DOHH2 (cell line): ENCODE data around the gene NHSL2.

ENCODE experiments used
- H3F3A ChIP-seq: fragments of 200-600 bp; sonication (generic), shearing (Covaris generic); 2 replicates; pipeline ENCODE4 v1.6.0; 2016; ENCODE audit warnings: antibody characterized with exemption, mild to moderate bottlenecking; ENCODE audit not compliant: control insufficient read depth, insufficient read depth
- H3K27ac ChIP-seq: fragments of 200-600 bp; sonication (generic); 2 replicates; pipeline ENCODE4 v1.5.1; 2014; ENCODE audit warnings: low read depth, mild to moderate bottlenecking, low read length, moderate library complexity
- H3K27me3 ChIP-seq: fragments of 200-600 bp; sonication (generic); 2 replicates; pipeline ENCODE4 v1.6.1; 2014; ENCODE audit warnings: mild to moderate bottlenecking, low read length, mixed read lengths; ENCODE audit not compliant: control insufficient read depth
- H3K36me3 ChIP-seq: fragments of 200-600 bp; sonication (generic); 2 replicates; pipeline ENCODE4 v1.6.1; 2014; ENCODE audit warnings: mild to moderate bottlenecking, low read length, moderate library complexity, mixed read lengths; ENCODE audit not compliant: control insufficient read depth
- H3K4me1 ChIP-seq: fragments of 200-600 bp; sonication (generic); 2 replicates; pipeline ENCODE4 v1.6.1; 2014; ENCODE audit warnings: mild to moderate bottlenecking, low read length, mixed read lengths; ENCODE audit not compliant: control insufficient read depth
- H3K4me2 ChIP-seq: fragments of 200-600 bp; sonication (generic); 2 replicates; pipeline ENCODE4 v1.6.0; 2014; ENCODE audit warnings: mild to moderate bottlenecking, low read length, moderate library complexity
- H3K4me3 ChIP-seq: fragments of 200-600 bp; sonication (generic); 2 replicates; pipeline ENCODE4 v1.5.1; 2014; ENCODE audit warnings: mild to moderate bottlenecking, low read length, mixed read lengths
- H3K79me2 ChIP-seq: fragments of 200-600 bp; sonication (generic); 2 replicates; pipeline ENCODE4 v1.6.1; 2014; ENCODE audit warnings: mild to moderate bottlenecking, low read length, mixed read lengths; ENCODE audit not compliant: control insufficient read depth
- H3K9me2 ChIP-seq: fragments of 200-600 bp; sonication (generic); replicated peaks from 2 replicates; pipeline ENCODE4 v1.6.1; 2014; ENCODE audit warnings: mild to moderate bottlenecking, low read length, mixed read lengths; ENCODE audit not compliant: control insufficient read depth
- H3K9me3 ChIP-seq: fragments of 200-600 bp; sonication (generic); 2 replicates; pipeline ENCODE4 v1.6.1; 2014; ENCODE audit warnings: antibody characterized with exemption, low read length, mixed read lengths; ENCODE audit not compliant: control insufficient read depth, insufficient read depth
- H4K20me1 ChIP-seq: fragments of 200-600 bp; sonication (generic); 2 replicates; pipeline ENCODE4 v1.6.0; 2014; ENCODE audit warnings: low read depth, mild to moderate bottlenecking, antibody characterized with exemption, low read length, moderate library complexity; ENCODE audit not compliant: control insufficient read depth, insufficient read depth
- EZH2phosphoT487 ChIP-seq: fragments of 200-600 bp; sonication (generic); IDR thresholded peaks from 2 replicates; pipeline ENCODE4 v1.6.1; 2017; ENCODE audit warnings: borderline replicate concordance, mild to moderate bottlenecking, antibody characterized with exemption, low read length, moderate library complexity, mixed read lengths
- TF ChIP-seq, protein P1 (sequence below): fragments of 200-600 bp; sonication (generic); IDR thresholded peaks from one replicate; pipeline ENCODE4 v1.5.1; 2014; ENCODE audit warnings: antibody characterized with exemption, mild to moderate bottlenecking, low read depth, low read length; ENCODE audit not compliant: poor library complexity, severe bottlenecking

NHSL2 gene

DNA sequence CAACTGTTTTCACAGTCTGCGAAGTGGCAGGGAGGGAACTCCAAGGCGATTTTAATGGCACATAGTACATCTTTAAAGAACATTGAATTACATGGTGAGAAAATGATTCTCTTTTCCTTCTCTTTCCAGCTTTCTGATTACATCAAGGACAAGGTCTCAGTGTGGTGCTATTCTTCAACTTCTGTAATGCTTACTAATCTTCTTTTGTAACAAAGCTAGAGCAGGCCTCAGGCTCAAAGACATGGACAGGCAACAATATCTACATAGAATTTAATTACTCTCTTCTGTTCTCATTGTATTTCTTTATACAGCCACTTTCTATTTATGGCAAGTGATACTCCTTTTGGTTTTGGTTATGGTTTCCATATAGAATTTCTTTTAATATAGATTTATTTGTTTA is 172.6 kb downstream of the NHSL2 start:
- Histone ChIP-seq H3K79me2 (no peaks in the 10 kb centered on the region), H3K36me3 (no peaks in the 10 kb centered on the region), H3K4me2 (no peak overlapping the region), H3K4me1 (no peaks in the 10 kb centered on the region), H3K4me3 (no peak overlapping the region), H3K9me3 (no peaks in the 10 kb centered on the region), H3K27me3 (no peaks in the 10 kb centered on the region), H3F3A (no peaks in the 10 kb centered on the region), H3K27ac (no peak overlapping the region), H4K20me1 (no peaks in the 10 kb centered on the region), H3K9me2 (no peaks in the 10 kb centered on the region)
- TF ChIP-seq EZH2phosphoT487, result no peak
- TF ChIP-seq, protein P1, sequence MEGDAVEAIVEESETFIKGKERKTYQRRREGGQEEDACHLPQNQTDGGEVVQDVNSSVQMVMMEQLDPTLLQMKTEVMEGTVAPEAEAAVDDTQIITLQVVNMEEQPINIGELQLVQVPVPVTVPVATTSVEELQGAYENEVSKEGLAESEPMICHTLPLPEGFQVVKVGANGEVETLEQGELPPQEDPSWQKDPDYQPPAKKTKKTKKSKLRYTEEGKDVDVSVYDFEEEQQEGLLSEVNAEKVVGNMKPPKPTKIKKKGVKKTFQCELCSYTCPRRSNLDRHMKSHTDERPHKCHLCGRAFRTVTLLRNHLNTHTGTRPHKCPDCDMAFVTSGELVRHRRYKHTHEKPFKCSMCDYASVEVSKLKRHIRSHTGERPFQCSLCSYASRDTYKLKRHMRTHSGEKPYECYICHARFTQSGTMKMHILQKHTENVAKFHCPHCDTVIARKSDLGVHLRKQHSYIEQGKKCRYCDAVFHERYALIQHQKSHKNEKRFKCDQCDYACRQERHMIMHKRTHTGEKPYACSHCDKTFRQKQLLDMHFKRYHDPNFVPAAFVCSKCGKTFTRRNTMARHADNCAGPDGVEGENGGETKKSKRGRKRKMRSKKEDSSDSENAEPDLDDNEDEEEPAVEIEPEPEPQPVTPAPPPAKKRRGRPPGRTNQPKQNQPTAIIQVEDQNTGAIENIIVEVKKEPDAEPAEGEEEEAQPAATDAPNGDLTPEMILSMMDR, result no peak

- H3K4me3 ChIP-seq, result no peak overlapping the region
- H3F3A ChIP-seq, result no peaks in the 10 kb centered on the region
- H3K4me2 ChIP-seq, result no peak overlapping the region
- no peaks in the 10 kb centered on the region for H4K20me1 ChIP-seq
- no peaks in the 10 kb centered on the region for H3K36me3 ChIP-seq
- no peak overlapping the region for H3K27ac ChIP-seq
- H3K79me2 ChIP-seq, result no peaks in the 10 kb centered on the region
- no peaks in the 10 kb centered on the region for H3K9me2 ChIP-seq
- TF ChIP-seq, protein P1, result no peak
- TF ChIP-seq EZH2phosphoT487, result no peak
- H3K9me3 ChIP-seq, result no peaks in the 10 kb centered on the region
- H3K4me1 ChIP-seq, result no peaks in the 10 kb centered on the region
- no peaks in the 10 kb centered on the region for H3K27me3 ChIP-seq
Observed at GRCh38 chrX:72084114-72084513, 173.5 kb downstream of the NHSL2 start.

DNA sequence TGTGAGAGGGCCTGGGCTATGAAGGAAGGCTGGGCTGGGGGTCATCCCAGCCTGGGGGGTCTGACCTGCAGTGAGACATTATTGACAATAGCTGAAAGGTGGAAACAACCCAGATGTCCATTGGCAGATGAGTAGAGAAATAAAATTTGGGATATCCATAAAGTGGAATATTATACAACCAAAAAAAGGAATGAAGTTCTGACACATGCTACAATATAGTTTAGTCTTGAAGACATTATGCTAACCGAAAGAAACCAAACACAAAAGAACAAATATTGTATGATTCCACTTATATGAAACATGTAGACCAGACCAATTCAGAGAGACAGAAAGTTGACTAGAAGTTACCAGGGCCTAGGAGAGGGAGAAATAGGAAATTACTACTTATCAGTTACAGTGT is 176.3 kb downstream of the NHSL2 start:
- Histone ChIP-seq H3K4me1 (no peaks in the 10 kb centered on the region), H3K9me2 (no peaks in the 10 kb centered on the region), H4K20me1 (no peaks in the 10 kb centered on the region), H3K79me2 (no peaks in the 10 kb centered on the region), H3K27ac (no peak overlapping the region), H3K4me2 (no peak overlapping the region), H3K36me3 (no peaks in the 10 kb centered on the region), H3K4me3 (no peak overlapping the region), H3K9me3 (no peaks in the 10 kb centered on the region), H3F3A (no peaks in the 10 kb centered on the region), H3K27me3 (no peaks in the 10 kb centered on the region)
- no peak for TF ChIP-seq EZH2phosphoT487
- TF ChIP-seq, protein P1, result no peak

DNA sequence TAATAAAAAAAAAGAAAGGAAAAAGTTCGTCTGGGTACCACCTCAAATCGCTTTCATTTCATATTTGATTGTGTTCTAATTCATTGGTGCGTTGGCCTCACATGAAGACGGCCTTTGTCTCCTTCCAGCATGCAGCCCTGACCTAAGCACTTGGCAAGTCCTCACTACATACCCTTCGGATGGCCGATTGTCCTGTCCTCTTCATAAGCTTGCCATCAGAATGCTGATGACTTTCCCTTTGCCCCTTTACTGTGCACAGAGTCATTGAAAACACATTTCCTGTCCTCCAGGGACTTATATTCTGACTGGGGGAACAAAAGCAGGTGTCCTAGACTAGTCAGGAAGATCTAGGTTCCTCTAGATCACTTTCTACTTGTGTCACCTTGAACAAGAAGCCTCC is 178.1 kb downstream of the NHSL2 start:
- no peak overlapping the region for H3K4me3 ChIP-seq
- no peaks in the 10 kb centered on the region for H3K27me3 ChIP-seq
- H3K4me1 ChIP-seq, result no peaks in the 10 kb centered on the region
- H3K9me3 ChIP-seq, result no peaks in the 10 kb centered on the region
- H3K36me3 ChIP-seq, result no peaks in the 10 kb centered on the region
- H4K20me1 ChIP-seq, result no peaks in the 10 kb centered on the region
- H3K27ac ChIP-seq, result no peak overlapping the region
- no peaks in the 10 kb centered on the region for H3F3A ChIP-seq
- H3K9me2 ChIP-seq, result no peaks in the 10 kb centered on the region
- no peak for TF ChIP-seq EZH2phosphoT487
- TF ChIP-seq, protein P1, result no peak
- no peaks in the 10 kb centered on the region for H3K79me2 ChIP-seq
- H3K4me2 ChIP-seq, result no peak overlapping the region
